CD14-positive monocyte (primary cell): ENCODE data around the gene ADCY7. TPM values are rescaled to one million over a fixed set of nuclear protein-coding genes. Genes with fewer than 3 reads are reported as not detected.

Source experiments
- DNase-seq, 3 donors: peaks; one replicate each; pipeline ENCODE4 v3.0.0-alpha.2; 2011 to 2022
- H2AFZ ChIP-seq: 2 replicates; pipeline ENCODE4 v1.6.0; 2012; ENCODE audit warnings: mild to moderate bottlenecking, low read depth, low read length, inconsistent platforms; ENCODE audit not compliant: insufficient read depth, poor library complexity, severe bottlenecking
- H3K27ac ChIP-seq, 2 donors: 1 replicate in 1 of 2; 2 replicates in 1 of 2; pipeline ENCODE4 v1.5.1; 2012 to 2013; ENCODE audit warnings: low read length in 2 of 2, control low read depth in 1 of 2, inconsistent platforms in 1 of 2, low read depth in 1 of 2, mild to moderate bottlenecking in 1 of 2
- H3K27me3 ChIP-seq, 2 donors: one replicate each; pipeline versions ENCODE4 v1.6.0 to v1.6.1; 2011 to 2013; ENCODE audit warnings: low read length in 2 of 2; ENCODE audit not compliant: control insufficient read depth in 2 of 2, insufficient read depth in 2 of 2
- H3K36me3 ChIP-seq, 2 donors: replicated peaks in 1 of 2; 1 replicate in 1 of 2; 2 replicates in 1 of 2; pipeline versions ENCODE4 v1.5.1 to v1.6.1; 2012 to 2013; ENCODE audit warnings: low read length in 2 of 2, control low read depth in 1 of 2, inconsistent platforms in 1 of 2, mild to moderate bottlenecking in 1 of 2; ENCODE audit not compliant: insufficient read depth in 2 of 2, control insufficient read depth in 1 of 2
- H3K4me1 ChIP-seq, 2 donors: 1 replicate in 1 of 2; 2 replicates in 1 of 2; pipeline versions ENCODE4 v1.5.1 to v1.6.1; 2012 to 2013; ENCODE audit warnings: low read length in 2 of 2, control low read depth in 1 of 2, inconsistent platforms in 1 of 2, mild to moderate bottlenecking in 1 of 2, moderate library complexity in 1 of 2; ENCODE audit not compliant: insufficient read depth in 2 of 2, control insufficient read depth in 1 of 2
- H3K4me2 ChIP-seq: replicated peaks from 2 replicates; pipeline ENCODE3; 2012; ENCODE audit warnings: low read length, moderate library complexity, mild to moderate bottlenecking; ENCODE audit not compliant: poor library complexity, severe bottlenecking; ENCODE audit errors: extremely low read depth
- H3K4me3 ChIP-seq, 3 experiments: fragments of 200-600 bp in 1 of 3; sonication (generic) in 1 of 3; replicated peaks in 1 of 3; 1 replicate in 2 of 3; 2 replicates in 1 of 3; pipeline ENCODE4 v1.5.1; 2011 to 2013; ENCODE audit warnings: low read length in 3 of 3, mild to moderate bottlenecking in 3 of 3, control low read depth in 2 of 3, low read depth in 2 of 3, inconsistent platforms in 1 of 3, moderate library complexity in 1 of 3
- H3K79me2 ChIP-seq: 2 replicates; pipeline ENCODE4 v1.6.0; 2012; ENCODE audit warnings: mild to moderate bottlenecking, control low read depth, inconsistent platforms, low read length, moderate library complexity; ENCODE audit not compliant: insufficient read depth
- H3K9ac ChIP-seq: 2 replicates; pipeline ENCODE4 v1.6.0; 2017; ENCODE audit warnings: low read length, mild to moderate bottlenecking; ENCODE audit not compliant: insufficient read depth, poor library complexity, severe bottlenecking
- H3K9me3 ChIP-seq, 2 donors: replicated peaks in 1 of 2; 1 replicate in 1 of 2; 2 replicates in 1 of 2; pipeline versions ENCODE4 v1.5.1 to v1.6.1; 2012 to 2013; ENCODE audit warnings: low read length in 2 of 2, control low read depth in 1 of 2; ENCODE audit not compliant: control insufficient read depth in 1 of 2, insufficient read depth in 1 of 2
- H4K20me1 ChIP-seq: 2 replicates; pipeline ENCODE4 v1.6.0; 2012; ENCODE audit warnings: mild to moderate bottlenecking, low read length, control low read depth, moderate library complexity; ENCODE audit not compliant: insufficient read depth
- H3K27ac Mint-ChIP-seq, 7 donors: one replicate each; pipeline ENCODE4 v1.8.0; 2020; ENCODE audit warnings: mild to moderate bottlenecking in 7 of 7, mixed read lengths in 7 of 7, moderate library complexity in 6 of 7, inconsistent platforms in 2 of 7
- H3K27me3 Mint-ChIP-seq, 3 donors: one replicate each; pipeline ENCODE4 v1.8.0; 2021 to 2022; ENCODE audit warnings: low read depth in 3 of 3, mild to moderate bottlenecking in 3 of 3, mixed read lengths in 3 of 3, moderate library complexity in 3 of 3, inconsistent platforms in 1 of 3
- H3K36me3 Mint-ChIP-seq, 2 donors: one replicate each; pipeline ENCODE4 v1.8.0; 2020; ENCODE audit warnings: mixed read lengths in 2 of 2, inconsistent platforms in 1 of 2, mild to moderate bottlenecking in 1 of 2
- H3K4me1 Mint-ChIP-seq: one replicate; pipeline ENCODE4 v1.8.0; 2020; ENCODE audit warnings: mild to moderate bottlenecking, mixed read lengths
- H3K4me3 Mint-ChIP-seq, 2 donors: one replicate each; pipeline ENCODE4 v1.8.0; 2020; ENCODE audit warnings: mild to moderate bottlenecking in 2 of 2, mixed read lengths in 2 of 2, moderate library complexity in 1 of 2
- H3K9me3 Mint-ChIP-seq, 7 donors: one replicate each; pipeline ENCODE4 v1.8.0; 2020 to 2022; ENCODE audit warnings: mixed read lengths in 7 of 7, mild to moderate bottlenecking in 6 of 7, moderate library complexity in 6 of 7, inconsistent platforms in 2 of 7
- WGBS: methylation state at CpG from one replicate; pipeline ENCODE4 v1.1.5; 2013; ENCODE audit warnings: missing lambda C conversion rate; ENCODE audit not compliant: insufficient coverage; 5-methylcytosine and 5-hydroxymethylcytosine counted together
- intact Hi-C, 2 donors: fragments of 100-400 bp; cut with micrococcal nuclease; formaldehyde crosslinking; loops; one replicate each; pipeline versions ENCODE4 v1.15.0 to v1.15.1; 2023
- polyA plus RNA-seq, 3 donors: library from polyadenylated mRNA; depleted of rRNA in 1 of 3; unstranded in 2 of 3; stranded (reverse) in 1 of 3; fragments of 300-500 nt in 2 of 3; fragments of >200 nt in 1 of 3; fragmentation: Illumina TruSeq in 2 of 3; gene quantifications; 1 replicate in 2 of 3; 2 replicates in 1 of 3; pipeline ENCODE4 v1.2.3, GENCODE V29; 2012 to 2021
- TF ChIP-seq, protein P1 (sequence below): fragments of 200-600 bp; IDR thresholded peaks from one replicate; pipeline ENCODE4 v1.8.0; 2022; ENCODE audit warnings: antibody characterized with exemption, mild to moderate bottlenecking

The ADCY7 gene
- polyA plus RNA-seq, 3 donors, result 53.1 to 230 (median 91.5) TPM

- intact Hi-C loops, result no loop called here
- peak overlapping the region in 1 of 2 donors; percentile 32 for H3K27ac ChIP-seq
- 98% methylated on average over 11 of the region's 20 CpGs for WGBS
- peaks cover 100% of the 10 kb centered on the region for H4K20me1 ChIP-seq
- no peaks in the 10 kb centered on the region for H3K27me3 ChIP-seq
- peaks cover 79 to 97% of the 10 kb centered on the region in 2 donors for H3K36me3 Mint-ChIP-seq
- no peak overlapping the region for H3K4me3 ChIP-seq
- no peaks in the 10 kb centered on the region for H3K27me3 Mint-ChIP-seq
- H3K9me3 ChIP-seq, result no peaks in the 10 kb centered on the region
- peaks cover 91 to 100% of the 10 kb centered on the region in 2 donors for H3K36me3 ChIP-seq
- no peak for DNase-seq
- H2AFZ ChIP-seq, result no peak overlapping the region
- no peaks in the 10 kb centered on the region for H3K9me3 Mint-ChIP-seq
- peak overlapping the region in 4 of 7 donors; percentile 2 to 75 (median 55) for H3K27ac Mint-ChIP-seq
- H3K4me3 Mint-ChIP-seq, result no peak overlapping the region
- H3K4me1 ChIP-seq, result no peaks in the 10 kb centered on the region
- H3K9ac ChIP-seq, result no peak overlapping the region
- H3K4me2 ChIP-seq, result no peak overlapping the region
- H3K79me2 ChIP-seq, result peaks cover 93% of the 10 kb centered on the region
- TF ChIP-seq, protein P1, sequence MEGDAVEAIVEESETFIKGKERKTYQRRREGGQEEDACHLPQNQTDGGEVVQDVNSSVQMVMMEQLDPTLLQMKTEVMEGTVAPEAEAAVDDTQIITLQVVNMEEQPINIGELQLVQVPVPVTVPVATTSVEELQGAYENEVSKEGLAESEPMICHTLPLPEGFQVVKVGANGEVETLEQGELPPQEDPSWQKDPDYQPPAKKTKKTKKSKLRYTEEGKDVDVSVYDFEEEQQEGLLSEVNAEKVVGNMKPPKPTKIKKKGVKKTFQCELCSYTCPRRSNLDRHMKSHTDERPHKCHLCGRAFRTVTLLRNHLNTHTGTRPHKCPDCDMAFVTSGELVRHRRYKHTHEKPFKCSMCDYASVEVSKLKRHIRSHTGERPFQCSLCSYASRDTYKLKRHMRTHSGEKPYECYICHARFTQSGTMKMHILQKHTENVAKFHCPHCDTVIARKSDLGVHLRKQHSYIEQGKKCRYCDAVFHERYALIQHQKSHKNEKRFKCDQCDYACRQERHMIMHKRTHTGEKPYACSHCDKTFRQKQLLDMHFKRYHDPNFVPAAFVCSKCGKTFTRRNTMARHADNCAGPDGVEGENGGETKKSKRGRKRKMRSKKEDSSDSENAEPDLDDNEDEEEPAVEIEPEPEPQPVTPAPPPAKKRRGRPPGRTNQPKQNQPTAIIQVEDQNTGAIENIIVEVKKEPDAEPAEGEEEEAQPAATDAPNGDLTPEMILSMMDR, result no peak
- peaks cover 2% of the 10 kb centered on the region for H3K4me1 Mint-ChIP-seq
Measured at GRCh38 chr16:50293041-50293783, 26.9 kb downstream of the ADCY7 start.

- Histone ChIP-seq H4K20me1 (peaks cover 100% of the 10 kb centered on the region), H3K79me2 (peaks cover 92% of the 10 kb centered on the region), H3K27me3 (no peaks in the 10 kb centered on the region), H3K4me1 (no peaks in the 10 kb centered on the region), H2AFZ (no peak overlapping the region), H3K36me3 (peaks cover 94 to 100% of the 10 kb centered on the region in 2 donors), H3K9me3 (no peaks in the 10 kb centered on the region), H3K27ac (peak overlapping the region in 1 of 2 donors; percentile 32), H3K4me3 (no peak overlapping the region), H3K9ac (no peak overlapping the region), H3K4me2 (no peak overlapping the region)
- H3K27ac Mint-ChIP-seq, result peak overlapping the region in 5 of 7 donors; percentile 33 to 80 (median 63)
- no peaks in the 10 kb centered on the region for H3K4me1 Mint-ChIP-seq
- peaks cover 78 to 97% of the 10 kb centered on the region in 2 donors for H3K36me3 Mint-ChIP-seq
- DNase-seq, result no peak
- no peaks in the 10 kb centered on the region for H3K27me3 Mint-ChIP-seq
- no peaks in the 10 kb centered on the region for H3K9me3 Mint-ChIP-seq
- 97% methylated on average over 13 of the region's 20 CpGs for WGBS
- H3K4me3 Mint-ChIP-seq, result no peak overlapping the region
- TF ChIP-seq, protein P1, result no peak
- intact Hi-C loops, result no loop called here
Measured at GRCh38 chr16:50293994-50294855, 27.9 kb downstream of the ADCY7 start.
